ENCODE measurements around the gene NINJ2. TPM values are rescaled to one million over a fixed set of nuclear protein-coding genes. Genes with fewer than 3 reads are reported as not detected.
A peak's percentile ranks its signal among the peaks of the same experiment; 100 is the strongest.

Gene NINJ2
- polyA plus RNA-seq, 3 donors = 32.9 to 92.7 (median 73.7) TPM

DNA sequence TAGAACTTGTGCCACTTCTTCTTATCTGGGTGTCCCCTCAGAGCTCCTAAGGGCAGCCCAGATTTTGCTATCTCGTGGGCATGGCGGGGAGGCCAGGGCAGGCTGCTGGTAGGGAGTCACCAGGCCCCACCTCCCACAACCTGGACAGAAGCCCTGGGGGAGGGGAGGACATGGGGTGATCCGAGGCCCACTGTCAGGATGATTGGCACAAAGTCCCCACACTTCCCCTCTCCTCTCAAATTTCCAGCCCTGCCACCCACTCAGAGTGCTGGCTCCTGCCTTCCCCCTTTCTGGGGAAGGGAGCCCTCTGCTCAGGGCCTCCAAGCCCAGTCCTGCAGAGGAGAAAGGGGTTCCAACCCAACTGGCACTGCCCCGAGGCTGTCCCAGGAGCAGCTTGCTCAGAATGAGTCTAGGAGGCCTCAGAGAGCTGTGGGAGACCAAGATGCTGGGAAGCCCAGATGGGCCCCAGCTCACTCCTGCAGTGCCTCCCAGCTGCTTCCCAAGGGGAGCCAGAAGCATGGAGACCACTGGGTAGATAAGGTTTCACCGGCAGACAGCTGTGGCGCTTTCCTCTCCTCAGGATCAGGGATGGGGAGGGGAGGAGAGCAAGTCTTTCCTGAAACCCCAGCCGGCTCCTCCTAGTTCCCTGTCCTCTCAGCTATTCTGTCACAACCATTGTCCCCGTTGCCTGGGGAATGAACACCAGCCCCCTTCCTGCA, 120.7 kb downstream of the NINJ2 start:
- WGBS (ENCODE audit: insufficient coverage) = 80% methylated on average over 1 of the region's 8 CpGs
- Histone ChIP-seq H4K20me1 (ENCODE audit: insufficient read depth, low read length) (no peaks in the 10 kb centered on the region), H3K36me3 (replicated peaks in 1 of 2; ENCODE audit: control insufficient read depth in 1 of 2, insufficient read depth in 2 of 2, low read length in 2 of 2) (no peaks in the 10 kb centered on the region), H3K27ac (ENCODE audit: low read depth in 1 of 2, low read length in 2 of 2) (no peak overlapping the region), H3K27me3 (ENCODE audit: control insufficient read depth in 2 of 2, insufficient read depth in 2 of 2, low read length in 2 of 2) (peaks cover 0 to 7% of the 10 kb centered on the region in 2 donors), H3K4me3 (replicated peaks in 1 of 3; ENCODE audit: low read depth in 2 of 3, low read length in 3 of 3) (no peak overlapping the region), H3K4me1 (ENCODE audit: control insufficient read depth in 1 of 2, insufficient read depth in 2 of 2, low read length in 2 of 2) (peaks cover 20 to 32% of the 10 kb centered on the region in 2 donors), H3K9ac (ENCODE audit: insufficient read depth, low read length, poor library complexity, severe bottlenecking) (no peak overlapping the region), H3K9me3 (replicated peaks in 1 of 2; ENCODE audit: control insufficient read depth in 1 of 2, insufficient read depth in 1 of 2, low read length in 2 of 2) (no peaks in the 10 kb centered on the region), H2AFZ (ENCODE audit: insufficient read depth, low read depth, low read length, poor library complexity, severe bottlenecking) (no peak overlapping the region), H3K4me2 (replicated peaks; ENCODE audit: extremely low read depth, low read length, poor library complexity, severe bottlenecking) (no peak overlapping the region), H3K79me2 (ENCODE audit: insufficient read depth, low read length) (no peaks in the 10 kb centered on the region)
- Mint-ChIP-seq H3K4me3 (no peak overlapping the region), H3K36me3 (no peaks in the 10 kb centered on the region), H3K4me1 (peaks cover 26% of the 10 kb centered on the region), H3K27ac (no peak overlapping the region), H3K9me3 (peaks cover 0 to 2% (median 0%) of the 10 kb centered on the region in 7 donors), H3K27me3 (ENCODE audit: low read depth in 3 of 3) (peaks cover 7 to 42% (median 17%) of the 10 kb centered on the region in 3 donors)
- no peak for TF ChIP-seq CTCF (IDR thresholded peaks at IDR 0.05)
- intact Hi-C loops (cut with micrococcal nuclease) = no loop called here
- no peak for DNase-seq

DNA sequence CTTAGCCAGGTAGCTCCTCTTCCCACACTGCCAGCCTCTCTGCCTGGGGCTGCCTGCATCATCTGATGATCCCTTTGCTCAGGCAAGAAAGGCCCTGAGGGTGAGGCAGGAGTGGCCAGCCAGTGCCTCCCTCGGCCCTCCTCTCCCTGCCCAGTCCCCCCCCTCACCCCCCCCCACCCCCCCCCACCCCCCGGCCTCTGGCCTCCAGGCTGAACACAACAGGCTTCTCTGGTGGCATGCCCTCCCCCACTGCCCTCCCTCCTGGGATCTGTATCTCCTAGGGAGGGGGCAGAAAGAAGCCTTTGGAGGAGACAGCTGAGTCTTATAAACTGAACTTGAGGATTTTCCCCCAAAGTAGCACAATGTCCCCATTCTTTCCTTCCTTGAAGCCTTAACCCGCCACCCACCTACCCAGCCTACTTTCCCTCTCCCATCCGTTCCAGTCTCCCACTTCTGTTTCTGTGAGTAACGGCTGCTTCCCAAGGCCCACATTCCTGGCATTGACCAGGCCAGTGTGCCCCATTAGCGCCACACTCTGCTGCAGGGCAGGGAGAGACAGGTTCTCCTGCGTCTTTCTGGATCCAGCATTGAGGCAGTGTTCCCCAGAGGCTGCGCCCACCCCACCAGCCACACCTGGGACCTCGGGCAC, 121.4 kb downstream of the NINJ2 start:
- Histone ChIP-seq H4K20me1 (ENCODE audit: insufficient read depth, low read length) (no peaks in the 10 kb centered on the region), H2AFZ (ENCODE audit: insufficient read depth, low read depth, low read length, poor library complexity, severe bottlenecking) (no peak overlapping the region), H3K4me1 (ENCODE audit: control insufficient read depth in 1 of 2, insufficient read depth in 2 of 2, low read length in 2 of 2) (peaks cover 16 to 28% of the 10 kb centered on the region in 2 donors), H3K9me3 (replicated peaks in 1 of 2; ENCODE audit: control insufficient read depth in 1 of 2, insufficient read depth in 1 of 2, low read length in 2 of 2) (no peaks in the 10 kb centered on the region), H3K9ac (ENCODE audit: insufficient read depth, low read length, poor library complexity, severe bottlenecking) (no peak overlapping the region), H3K27me3 (ENCODE audit: control insufficient read depth in 2 of 2, insufficient read depth in 2 of 2, low read length in 2 of 2) (peaks cover 0 to 7% of the 10 kb centered on the region in 2 donors), H3K4me3 (replicated peaks in 1 of 3; ENCODE audit: low read depth in 2 of 3, low read length in 3 of 3) (no peak overlapping the region), H3K79me2 (ENCODE audit: insufficient read depth, low read length) (no peaks in the 10 kb centered on the region), H3K27ac (ENCODE audit: low read depth in 1 of 2, low read length in 2 of 2) (no peak overlapping the region), H3K36me3 (replicated peaks in 1 of 2; ENCODE audit: control insufficient read depth in 1 of 2, insufficient read depth in 2 of 2, low read length in 2 of 2) (no peaks in the 10 kb centered on the region), H3K4me2 (replicated peaks; ENCODE audit: extremely low read depth, low read length, poor library complexity, severe bottlenecking) (no peak overlapping the region)
- no peak for DNase-seq
- 91% methylated on average over 6 of the region's 9 CpGs for WGBS (ENCODE audit: insufficient coverage)
- Mint-ChIP-seq H3K4me1 (peaks cover 23% of the 10 kb centered on the region), H3K9me3 (peaks cover 0 to 2% (median 0%) of the 10 kb centered on the region in 7 donors), H3K27me3 (ENCODE audit: low read depth in 3 of 3) (peaks cover 8 to 42% (median 17%) of the 10 kb centered on the region in 3 donors), H3K4me3 (no peak overlapping the region), H3K27ac (peak overlapping the region in 1 of 7 donors; percentile 18), H3K36me3 (no peaks in the 10 kb centered on the region)
- intact Hi-C loops (cut with micrococcal nuclease) = no loop called here
- TF ChIP-seq CTCF (IDR thresholded peaks at IDR 0.05) = no peak
